Transverse colon (tissue), 3 donors: ENCODE data around the gene MTMR10.

Experiments
- CTCF ChIP-seq, 5 experiments: fragments of 200-600 bp in 3 of 5; fragments of 450-650 bp in 2 of 5; sonication (generic) in 3 of 5; IDR thresholded peaks; 1 replicate in 2 of 5; 2 replicates in 3 of 5; pipeline ENCODE4 v1.5.1; 2016 to 2017; ENCODE audit warnings: antibody characterized with exemption in 5 of 5, inconsistent platforms in 3 of 5, mild to moderate bottlenecking in 2 of 5, moderate library complexity in 1 of 5
- POLR2A ChIP-seq: fragments of 450-650 bp; IDR thresholded peaks from one replicate; pipeline ENCODE4 v1.6.1; 2016; ENCODE audit warnings: antibody characterized with exemption, mild to moderate bottlenecking, moderate library complexity

- no peak for TF ChIP-seq CTCF (IDR thresholded peaks at IDR 0.05)
- TF ChIP-seq POLR2A: no peak
Measured at GRCh38 chr15:30929064-30929669, 62.3 kb downstream of the MTMR10 start.
